Upper lobe of left lung (tissue), 6 donors: ENCODE results near the gene DNAH8. TPM values are rescaled to one million over a fixed set of nuclear protein-coding genes. Genes with fewer than 3 reads are reported as not detected.

Experiments used
- ATAC-seq, 2 donors: fragments of 200-7000 bp; cut with Tn5 transposase; one replicate each; pipeline ENCODE4 v1.9.1; 2022; ENCODE audit warnings: mild to moderate bottlenecking in 2 of 2, moderate library complexity in 2 of 2; ENCODE audit not compliant: low FRiP score in 2 of 2
- DNase-seq, 2 donors: peaks; one replicate each; pipeline ENCODE4 v3.0.0-alpha.2; 2019 to 2020
- H3K27ac ChIP-seq, 4 donors: fragments of 200-600 bp; sonication (generic); one replicate each; pipeline ENCODE4 v1.5.1; 2016 to 2019
- H3K27me3 ChIP-seq, 4 donors: fragments of 200-600 bp; sonication (generic); one replicate each; pipeline ENCODE4 v1.5.1; 2017 to 2019
- H3K36me3 ChIP-seq, 4 donors: fragments of 200-600 bp; sonication (generic); one replicate each; pipeline ENCODE4 v1.5.1; 2016 to 2019
- H3K4me1 ChIP-seq, 4 donors: fragments of 200-600 bp; sonication (generic); one replicate each; pipeline ENCODE4 v1.5.1; 2018 to 2019
- H3K4me3 ChIP-seq, 4 donors: fragments of 200-600 bp; sonication (generic); one replicate each; pipeline ENCODE4 v1.5.1; 2017 to 2019; ENCODE audit warnings: mild to moderate bottlenecking in 2 of 4, moderate library complexity in 1 of 4
- H3K9me3 ChIP-seq, 4 donors: fragments of 200-600 bp; sonication (generic); one replicate each; pipeline ENCODE4 v1.5.1; 2018 to 2019
- EP300 ChIP-seq, 4 donors: sonication (generic); formaldehyde crosslinking; IDR thresholded peaks; one replicate each; pipeline ENCODE4 v1.5.1; 2017; ENCODE audit warnings: antibody characterized with exemption in 4 of 4, control low read depth in 2 of 4
- POLR2A ChIP-seq, 4 donors: fragments of 450-650 bp; IDR thresholded peaks; one replicate each; pipeline ENCODE4 v1.5.1; 2016 to 2017; ENCODE audit warnings: antibody characterized with exemption in 4 of 4, mild to moderate bottlenecking in 2 of 4
- POLR2AphosphoS5 ChIP-seq, 2 donors: sonication (generic); formaldehyde crosslinking; IDR thresholded peaks; one replicate each; pipeline ENCODE4 v1.5.1; 2017; ENCODE audit warnings: antibody characterized with exemption in 2 of 2
- WGBS, 2 donors: methylation state at CpG; one replicate each; pipeline ENCODE4 v1.1.5; 2017 to 2018; 5-methylcytosine and 5-hydroxymethylcytosine counted together
- total RNA-seq, 6 donors: library from RNA; depleted of rRNA in 4 of 6; stranded (reverse); fragments of >200 nt in 4 of 6; gene quantifications; one replicate each; pipeline versions ENCODE4 v1.1.0 to v1.2.1, GENCODE V29; 2016 to 2021
- TF ChIP-seq, protein P1 (sequence below), 6 experiments: fragments of 450-650 bp in 4 of 6; fragments of 200-600 bp in 2 of 6; sonication (generic) in 2 of 6; IDR thresholded peaks; one replicate each; pipeline ENCODE4 v1.5.1; 2016 to 2019; ENCODE audit warnings: antibody characterized with exemption in 6 of 6
- donor health status: DM: no; HTN: no; CAD: no; lungs with moderate emphysema.
- donor health status: DM: no; HTN: yes; CAD: no; lungs with severe emphysema.

The DNAH8 gene
- total RNA-seq, 6 donors from 2014 or later: under 0.01 to 0.24 (median 0.15) TPM; not detected in 2

DNA sequence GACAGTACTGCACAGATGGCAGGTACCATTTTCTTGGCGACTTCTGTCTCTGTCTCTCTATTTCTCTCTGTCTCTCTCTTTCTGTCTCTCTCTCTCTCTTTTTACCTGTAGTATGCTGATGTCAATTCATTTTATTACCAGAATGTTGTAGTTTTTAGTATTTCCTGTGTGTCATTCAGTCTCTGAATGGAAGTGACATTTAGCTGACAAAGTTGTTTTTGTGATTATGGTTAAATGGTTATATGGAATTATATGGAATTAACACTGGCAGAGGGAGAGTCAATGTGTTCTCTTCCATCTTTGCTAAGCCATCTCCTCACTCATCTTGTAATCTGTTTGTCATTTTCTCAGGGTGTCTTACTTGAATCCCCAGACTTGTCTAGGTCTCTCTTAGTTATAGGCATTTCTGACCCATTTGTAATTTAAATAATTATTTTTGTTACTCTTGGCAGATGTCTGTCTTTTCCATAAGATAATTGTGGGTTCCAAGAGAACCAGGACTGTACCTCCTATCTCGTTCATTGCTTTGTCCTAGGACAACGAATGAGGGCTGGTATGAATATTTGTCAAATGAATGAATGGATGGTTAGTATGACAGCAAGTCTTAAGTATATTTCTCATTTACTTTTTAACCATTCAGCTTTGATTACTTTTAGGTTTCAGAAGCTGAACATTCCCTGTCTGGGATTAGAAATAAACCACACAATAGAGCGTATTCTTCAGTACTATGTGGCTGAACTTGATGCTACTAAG, 64.4 kb downstream of the DNAH8 start:
- DNase-seq: no peak
- WGBS, 2 donors: 93 to 94% methylated on average over 4 of the region's 4 CpGs
- no peaks in the 10 kb centered on the region for H3K9me3 ChIP-seq
- no peaks in the 10 kb centered on the region for H3K27me3 ChIP-seq
- no peaks in the 10 kb centered on the region for H3K36me3 ChIP-seq
- no peaks in the 10 kb centered on the region for H3K4me1 ChIP-seq
- no peak for ATAC-seq
- H3K27ac ChIP-seq: no peak overlapping the region
- H3K4me3 ChIP-seq: no peak overlapping the region
- TF ChIP-seq POLR2A (IDR thresholded peaks at IDR 0.05) (no peak), POLR2AphosphoS5 (IDR thresholded peaks at IDR 0.05) (no peak), EP300 (IDR thresholded peaks at IDR 0.05) (no peak)
- TF ChIP-seq, protein P1, sequence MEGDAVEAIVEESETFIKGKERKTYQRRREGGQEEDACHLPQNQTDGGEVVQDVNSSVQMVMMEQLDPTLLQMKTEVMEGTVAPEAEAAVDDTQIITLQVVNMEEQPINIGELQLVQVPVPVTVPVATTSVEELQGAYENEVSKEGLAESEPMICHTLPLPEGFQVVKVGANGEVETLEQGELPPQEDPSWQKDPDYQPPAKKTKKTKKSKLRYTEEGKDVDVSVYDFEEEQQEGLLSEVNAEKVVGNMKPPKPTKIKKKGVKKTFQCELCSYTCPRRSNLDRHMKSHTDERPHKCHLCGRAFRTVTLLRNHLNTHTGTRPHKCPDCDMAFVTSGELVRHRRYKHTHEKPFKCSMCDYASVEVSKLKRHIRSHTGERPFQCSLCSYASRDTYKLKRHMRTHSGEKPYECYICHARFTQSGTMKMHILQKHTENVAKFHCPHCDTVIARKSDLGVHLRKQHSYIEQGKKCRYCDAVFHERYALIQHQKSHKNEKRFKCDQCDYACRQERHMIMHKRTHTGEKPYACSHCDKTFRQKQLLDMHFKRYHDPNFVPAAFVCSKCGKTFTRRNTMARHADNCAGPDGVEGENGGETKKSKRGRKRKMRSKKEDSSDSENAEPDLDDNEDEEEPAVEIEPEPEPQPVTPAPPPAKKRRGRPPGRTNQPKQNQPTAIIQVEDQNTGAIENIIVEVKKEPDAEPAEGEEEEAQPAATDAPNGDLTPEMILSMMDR (IDR thresholded peaks at IDR 0.05): no peak

DNA sequence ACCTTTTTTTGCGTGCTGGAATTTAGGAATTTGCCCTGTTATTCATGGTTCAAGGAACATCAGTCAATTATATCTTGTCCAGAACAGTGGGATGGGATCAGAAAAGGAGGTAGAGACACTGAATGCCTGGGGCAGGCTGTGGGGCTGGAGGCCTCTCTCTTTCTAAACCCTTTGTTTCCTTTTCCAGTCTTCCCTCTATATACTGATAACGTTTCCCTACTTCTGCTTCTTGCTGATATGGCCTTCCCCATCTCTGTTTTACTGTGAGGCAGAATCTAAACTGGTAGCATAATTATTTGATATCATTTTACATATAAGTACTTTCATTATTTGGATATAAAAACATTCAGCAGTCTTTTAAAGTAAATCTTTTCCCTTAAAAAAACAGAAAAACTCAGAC, 67.5 kb downstream of the DNAH8 start:
- Histone ChIP-seq H3K9me3 (no peaks in the 10 kb centered on the region), H3K4me3 (no peak overlapping the region), H3K36me3 (no peaks in the 10 kb centered on the region), H3K4me1 (no peaks in the 10 kb centered on the region), H3K27ac (no peak overlapping the region), H3K27me3 (no peaks in the 10 kb centered on the region)
- DNase-seq: no peak
- TF ChIP-seq, protein P1 (IDR thresholded peaks at IDR 0.05): no peak
- TF ChIP-seq POLR2A (IDR thresholded peaks at IDR 0.05) (no peak), EP300 (IDR thresholded peaks at IDR 0.05) (no peak), POLR2AphosphoS5 (IDR thresholded peaks at IDR 0.05) (no peak)
- ATAC-seq: no peak
- WGBS, 2 donors: 62 to 81% methylated on average over 2 of the region's 2 CpGs

DNA sequence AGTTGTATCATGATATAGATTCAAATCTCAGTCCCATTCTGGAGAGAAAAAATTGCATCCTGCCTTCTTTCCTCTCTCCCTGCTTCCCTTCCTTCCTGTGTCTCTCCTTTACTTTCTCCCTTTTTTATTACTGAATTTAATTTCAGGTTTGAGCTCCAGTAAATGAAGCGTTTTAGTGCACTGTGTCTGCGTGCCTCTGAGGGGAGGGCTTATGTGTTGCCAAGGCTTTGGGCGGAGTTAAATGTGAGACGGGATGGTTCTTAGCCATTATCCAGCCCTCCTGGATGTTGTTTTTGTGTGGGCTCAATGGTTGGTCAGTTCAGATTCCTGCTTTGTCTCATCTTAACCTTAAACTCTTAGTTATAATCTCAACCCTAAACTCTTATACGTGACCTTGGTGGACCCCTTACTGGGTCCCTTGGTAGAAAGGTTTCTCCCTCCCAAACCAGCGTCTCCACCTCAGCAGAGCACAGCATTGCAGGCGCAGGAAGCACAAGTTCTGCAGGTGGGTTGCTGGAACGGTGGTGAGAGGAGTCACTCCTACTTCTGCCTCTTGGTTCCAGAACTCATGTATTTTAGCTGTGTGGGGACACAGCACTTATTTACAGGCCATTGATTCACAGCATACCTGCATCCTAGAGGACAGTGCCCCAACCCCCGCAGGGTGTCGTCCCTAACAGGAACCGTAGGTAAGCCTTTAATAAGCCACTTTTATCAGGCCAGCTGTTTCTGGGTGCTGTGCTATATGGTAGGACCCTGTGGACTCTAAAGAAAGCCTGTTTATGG, 68.5 kb downstream of the DNAH8 start:
- H3K9me3 ChIP-seq: no peaks in the 10 kb centered on the region
- no peak for DNase-seq
- no peaks in the 10 kb centered on the region for H3K36me3 ChIP-seq
- 67 to 82% methylated on average over 11 of the region's 11 CpGs for WGBS, 2 donors
- no peak overlapping the region for H3K4me3 ChIP-seq
- ATAC-seq: no peak
- no peaks in the 10 kb centered on the region for H3K27me3 ChIP-seq
- no peak overlapping the region for H3K27ac ChIP-seq
- H3K4me1 ChIP-seq: no peaks in the 10 kb centered on the region
- TF ChIP-seq POLR2A (IDR thresholded peaks at IDR 0.05) (no peak), EP300 (IDR thresholded peaks at IDR 0.05) (no peak), POLR2AphosphoS5 (IDR thresholded peaks at IDR 0.05) (no peak)
- TF ChIP-seq, protein P1 (IDR thresholded peaks at IDR 0.05): no peak

DNA sequence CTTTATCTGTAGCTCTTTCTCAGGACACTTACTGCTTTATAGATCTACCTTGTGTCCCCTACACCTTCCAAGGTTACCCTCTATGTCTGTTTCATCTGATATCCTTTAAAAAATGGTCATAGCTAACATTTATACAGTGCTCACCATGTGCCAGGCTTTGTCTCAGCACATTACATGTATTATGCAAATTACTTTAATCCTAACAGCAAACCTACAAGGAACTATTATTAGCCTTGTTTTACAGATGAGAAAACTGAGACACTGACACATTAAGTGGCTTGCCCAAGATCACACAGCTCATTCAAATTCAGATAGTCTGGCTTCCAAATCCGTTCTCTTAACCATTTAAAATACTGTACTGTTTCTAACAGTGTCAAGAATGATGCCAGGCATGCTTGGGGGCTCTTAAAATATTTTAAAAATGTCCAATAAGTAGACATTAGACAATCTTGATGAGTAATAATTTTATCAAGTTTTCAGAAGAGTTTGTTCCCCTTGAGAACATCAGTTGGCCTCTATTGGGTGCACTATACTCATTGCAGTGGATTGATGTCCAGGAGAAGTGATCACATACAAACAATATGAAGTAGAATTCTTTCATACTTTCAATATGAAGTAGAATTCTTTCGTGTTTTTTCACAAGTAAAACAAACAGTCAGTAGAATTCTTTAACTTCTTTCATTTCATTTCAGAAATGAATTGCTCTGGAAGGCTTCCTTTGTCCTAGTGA, 69.6 kb downstream of the DNAH8 start:
- no peak overlapping the region for H3K27ac ChIP-seq
- H3K4me3 ChIP-seq: no peak overlapping the region
- 57 to 68% methylated on average over 2 of the region's 2 CpGs for WGBS, 2 donors
- no peaks in the 10 kb centered on the region for H3K4me1 ChIP-seq
- DNase-seq (no peak), ATAC-seq (no peak)
- no peaks in the 10 kb centered on the region for H3K9me3 ChIP-seq
- H3K36me3 ChIP-seq: no peaks in the 10 kb centered on the region
- TF ChIP-seq POLR2A (IDR thresholded peaks at IDR 0.05): no peak
- TF ChIP-seq, protein P1 (IDR thresholded peaks at IDR 0.05): no peak
- no peak for TF ChIP-seq EP300 (IDR thresholded peaks at IDR 0.05)
- TF ChIP-seq POLR2AphosphoS5 (IDR thresholded peaks at IDR 0.05): no peak
- no peaks in the 10 kb centered on the region for H3K27me3 ChIP-seq
